HCT116 (cell line): ENCODE results near the gene SLC25A52. TPM values are rescaled to one million over a fixed set of nuclear protein-coding genes. Genes with fewer than 3 reads are reported as not detected.
"Not testable (repeated sequence)": the region's sequence is repeated elsewhere in the genome, so short reads cannot be mapped to it uniquely, and the experiment has no call there.

ENCODE experiments used
- ATAC-seq: fragments of 200-7000 bp; cut with Tn5 transposase; 2 replicates; pipeline ENCODE4 v1.9.1; 2020; ENCODE audit warnings: mild to moderate bottlenecking, moderate library complexity
- BruUV-seq: library from RNA; stranded (reverse); fragments of 400-500 nt; replicated peaks from 2 replicates; lab custom pipeline; 2021; lab: Mats Ljungman, UMichigan
- CTCF ChIA-PET: fragments of 300-600 bp; sonication (Branson Sonifier 250); formaldehyde crosslinking; loops from one replicate; lab custom pipeline; 2021; ENCODE audit warnings: antibody characterized with exemption; lab: Charles Lee
- POLR2A ChIA-PET: fragments of 300-600, 350-600 bp; sonication (Branson Sonifier 250); formaldehyde crosslinking; loops from one replicate; lab custom pipeline; 2021; ENCODE audit warnings: antibody characterized with exemption; lab: Charles Lee
- RAD21 ChIA-PET, 2 experiments: fragments of 300-600 bp; sonication (Branson Sonifier 250); formaldehyde crosslinking; loops; one replicate each; lab custom pipeline; 2023; ENCODE audit warnings: low total read pairs in 2 of 2; ENCODE audit not compliant: uncharacterized antibody in 2 of 2, unreplicated experiment in 2 of 2, low non-redundant PET in 1 of 2; lab: Charles Lee
- DNase-seq: peaks from one replicate; pipeline ENCODE4 v3.0.0-alpha.2; 2010; ENCODE audit warnings: low read depth, low spot score
- H2AFZ ChIP-seq: fragments of 200-600 bp; shearing (Covaris generic), sonication (generic); 2 replicates; pipeline ENCODE4 v1.6.1; 2017; ENCODE audit warnings: low read depth, mixed run types, mixed read lengths, antibody characterized with exemption, low read length; ENCODE audit not compliant: poor library complexity, severe bottlenecking
- H3K27ac ChIP-seq: 2 replicates; pipeline ENCODE4 v1.5.1; 2012; ENCODE audit warnings: low read depth, low read length
- H3K27me3 ChIP-seq: fragments of 200-600 bp; sonication (generic); 2 replicates; pipeline ENCODE4 v1.6.1; 2016; ENCODE audit warnings: mixed run types, low read length, mixed read lengths; ENCODE audit not compliant: insufficient read depth
- H3K36me3 ChIP-seq, 2 experiments: fragments of 200-500 bp in 1 of 2; fragments of 200-600 bp in 1 of 2; sonication (Bioruptor generic) in 1 of 2; sonication (generic) in 1 of 2; 2 replicates each; pipeline versions ENCODE4 v1.5.1 to v1.6.1; 2014 to 2016; ENCODE audit warnings: low read length in 2 of 2, inconsistent platforms in 1 of 2, mixed read lengths in 1 of 2, mixed run types in 1 of 2; ENCODE audit not compliant: insufficient read depth in 2 of 2, control insufficient read depth in 1 of 2
- H3K4me1 ChIP-seq, 2 experiments: fragments of 200-600 bp in 1 of 2; sonication (generic) in 1 of 2; 2 replicates each; pipeline versions ENCODE4 v1.5.1 to v1.6.1; 2012 to 2017; ENCODE audit warnings: low read length in 2 of 2, inconsistent platforms in 1 of 2, mild to moderate bottlenecking in 1 of 2, mixed read lengths in 1 of 2, mixed run types in 1 of 2, moderate library complexity in 1 of 2; ENCODE audit not compliant: insufficient read depth in 2 of 2, control insufficient read depth in 1 of 2
- H3K4me2 ChIP-seq: fragments of 200-600 bp; sonication (generic); 2 replicates; pipeline ENCODE4 v1.6.1; 2017; ENCODE audit warnings: mixed run types, low read length, mixed read lengths
- H3K4me3 ChIP-seq, 2 experiments: fragments of 200-600 bp in 1 of 2; sonication (generic) in 1 of 2; replicated peaks in 1 of 2; 2 replicates each; pipeline ENCODE4 v1.5.1; 2011 to 2016; ENCODE audit warnings: low read length in 2 of 2, control low read depth in 1 of 2, low read depth in 1 of 2, mild to moderate bottlenecking in 1 of 2, mixed read lengths in 1 of 2, mixed run types in 1 of 2
- H3K79me2 ChIP-seq: fragments of 200-600 bp; sonication (generic); 2 replicates; pipeline ENCODE4 v1.6.1; 2017; ENCODE audit warnings: mild to moderate bottlenecking, mixed run types, low read length, moderate library complexity, mixed read lengths; ENCODE audit not compliant: insufficient read depth
- H3K9ac ChIP-seq: fragments of 200-600 bp; sonication (generic); 2 replicates; pipeline ENCODE4 v1.6.1; 2016; ENCODE audit warnings: low read length, mixed read lengths
- H3K9me2 ChIP-seq: fragments of 200-600 bp; sonication (generic), shearing (Covaris generic); 2 replicates; pipeline ENCODE4 v1.6.1; 2017; ENCODE audit warnings: mixed run types, mild to moderate bottlenecking, moderate library complexity; ENCODE audit not compliant: insufficient read depth
- H3K9me3 ChIP-seq, 2 experiments: fragments of 200-500 bp in 1 of 2; fragments of 200-600 bp in 1 of 2; sonication (Bioruptor generic) in 1 of 2; sonication (generic) in 1 of 2; 2 replicates each; pipeline ENCODE4 v1.6.1; 2014 to 2017; ENCODE audit warnings: low read length in 2 of 2, mixed read lengths in 2 of 2, inconsistent platforms in 1 of 2, low read depth in 1 of 2, mild to moderate bottlenecking in 1 of 2, mixed run types in 1 of 2, moderate library complexity in 1 of 2; ENCODE audit not compliant: control insufficient read depth in 1 of 2, insufficient read depth in 1 of 2
- H4K20me1 ChIP-seq: fragments of 200-600 bp; sonication (generic), shearing (Covaris generic); 2 replicates; pipeline ENCODE4 v1.6.1; 2017; ENCODE audit warnings: mixed run types, mild to moderate bottlenecking, moderate library complexity; ENCODE audit not compliant: insufficient read depth
- CBX3 ChIP-seq: IDR thresholded peaks from 2 replicates; pipeline ENCODE4 v1.6.1; 2012; ENCODE audit warnings: low read depth
- JUND ChIP-seq: IDR thresholded peaks from 2 replicates; pipeline ENCODE4 v1.6.1; 2012
- SP1 ChIP-seq: IDR thresholded peaks from 2 replicates; pipeline ENCODE4 v1.6.1; 2012; ENCODE audit warnings: low read depth
- SRF ChIP-seq: IDR thresholded peaks from 2 replicates; pipeline ENCODE4 v1.6.1; 2012; ENCODE audit warnings: low read depth
- intact Hi-C: fragments of 100-400 bp; cut with micrococcal nuclease; formaldehyde crosslinking; loops from 2 replicates; pipeline ENCODE4 v1.10.0; 2022
- total RNA-seq: library from RNA; stranded (reverse); gene quantifications from one replicate; pipeline ENCODE4 v1.2.1, GENCODE V29; 2021; ENCODE audit not compliant: unreplicated experiment
- TF ChIP-seq, protein P1 (sequence below): IDR thresholded peaks from 2 replicates; pipeline ENCODE4 v1.6.1; 2012; ENCODE audit warnings: low read depth
- TF ChIP-seq, protein P2 (sequence below): IDR thresholded peaks from 2 replicates; pipeline ENCODE4 v1.6.1; 2012
- TF ChIP-seq, protein P3 (sequence below): IDR thresholded peaks from 2 replicates; pipeline ENCODE4 v1.6.1; 2011; ENCODE audit warnings: mild to moderate bottlenecking, low read length, moderate library complexity; ENCODE audit not compliant: insufficient replicate concordance; ENCODE audit errors: extremely low read depth

SLC25A52 gene
- total RNA-seq, 1 experiment from 2014 or later: not detected

DNA sequence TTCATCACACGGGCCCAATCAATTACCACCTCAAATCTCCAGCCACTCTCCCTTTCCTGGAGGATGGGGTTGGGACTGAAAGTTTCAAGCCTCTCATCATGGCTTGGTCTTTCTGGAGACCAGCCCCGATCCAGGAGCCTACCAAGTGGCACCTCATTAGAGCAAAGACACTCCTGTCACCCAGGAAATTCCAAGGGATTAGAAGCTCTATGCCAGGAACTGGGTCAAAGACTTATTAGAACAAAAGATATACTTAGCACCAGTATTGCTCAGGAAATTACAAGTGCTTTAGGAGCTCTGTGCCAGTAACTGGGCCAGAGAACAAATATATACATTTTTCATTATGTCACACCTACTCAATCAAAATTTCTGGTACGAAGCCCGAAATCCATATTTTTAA lies 14.3 kb downstream of the SLC25A52 start (continued):
- TF ChIP-seq, protein P1, sequence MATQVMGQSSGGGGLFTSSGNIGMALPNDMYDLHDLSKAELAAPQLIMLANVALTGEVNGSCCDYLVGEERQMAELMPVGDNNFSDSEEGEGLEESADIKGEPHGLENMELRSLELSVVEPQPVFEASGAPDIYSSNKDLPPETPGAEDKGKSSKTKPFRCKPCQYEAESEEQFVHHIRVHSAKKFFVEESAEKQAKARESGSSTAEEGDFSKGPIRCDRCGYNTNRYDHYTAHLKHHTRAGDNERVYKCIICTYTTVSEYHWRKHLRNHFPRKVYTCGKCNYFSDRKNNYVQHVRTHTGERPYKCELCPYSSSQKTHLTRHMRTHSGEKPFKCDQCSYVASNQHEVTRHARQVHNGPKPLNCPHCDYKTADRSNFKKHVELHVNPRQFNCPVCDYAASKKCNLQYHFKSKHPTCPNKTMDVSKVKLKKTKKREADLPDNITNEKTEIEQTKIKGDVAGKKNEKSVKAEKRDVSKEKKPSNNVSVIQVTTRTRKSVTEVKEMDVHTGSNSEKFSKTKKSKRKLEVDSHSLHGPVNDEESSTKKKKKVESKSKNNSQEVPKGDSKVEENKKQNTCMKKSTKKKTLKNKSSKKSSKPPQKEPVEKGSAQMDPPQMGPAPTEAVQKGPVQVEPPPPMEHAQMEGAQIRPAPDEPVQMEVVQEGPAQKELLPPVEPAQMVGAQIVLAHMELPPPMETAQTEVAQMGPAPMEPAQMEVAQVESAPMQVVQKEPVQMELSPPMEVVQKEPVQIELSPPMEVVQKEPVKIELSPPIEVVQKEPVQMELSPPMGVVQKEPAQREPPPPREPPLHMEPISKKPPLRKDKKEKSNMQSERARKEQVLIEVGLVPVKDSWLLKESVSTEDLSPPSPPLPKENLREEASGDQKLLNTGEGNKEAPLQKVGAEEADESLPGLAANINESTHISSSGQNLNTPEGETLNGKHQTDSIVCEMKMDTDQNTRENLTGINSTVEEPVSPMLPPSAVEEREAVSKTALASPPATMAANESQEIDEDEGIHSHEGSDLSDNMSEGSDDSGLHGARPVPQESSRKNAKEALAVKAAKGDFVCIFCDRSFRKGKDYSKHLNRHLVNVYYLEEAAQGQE: no peak
- TF ChIP-seq, protein P2, sequence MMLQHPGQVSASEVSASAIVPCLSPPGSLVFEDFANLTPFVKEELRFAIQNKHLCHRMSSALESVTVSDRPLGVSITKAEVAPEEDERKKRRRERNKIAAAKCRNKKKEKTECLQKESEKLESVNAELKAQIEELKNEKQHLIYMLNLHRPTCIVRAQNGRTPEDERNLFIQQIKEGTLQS: no peak
- TF ChIP-seq JUND: no peak

DNA sequence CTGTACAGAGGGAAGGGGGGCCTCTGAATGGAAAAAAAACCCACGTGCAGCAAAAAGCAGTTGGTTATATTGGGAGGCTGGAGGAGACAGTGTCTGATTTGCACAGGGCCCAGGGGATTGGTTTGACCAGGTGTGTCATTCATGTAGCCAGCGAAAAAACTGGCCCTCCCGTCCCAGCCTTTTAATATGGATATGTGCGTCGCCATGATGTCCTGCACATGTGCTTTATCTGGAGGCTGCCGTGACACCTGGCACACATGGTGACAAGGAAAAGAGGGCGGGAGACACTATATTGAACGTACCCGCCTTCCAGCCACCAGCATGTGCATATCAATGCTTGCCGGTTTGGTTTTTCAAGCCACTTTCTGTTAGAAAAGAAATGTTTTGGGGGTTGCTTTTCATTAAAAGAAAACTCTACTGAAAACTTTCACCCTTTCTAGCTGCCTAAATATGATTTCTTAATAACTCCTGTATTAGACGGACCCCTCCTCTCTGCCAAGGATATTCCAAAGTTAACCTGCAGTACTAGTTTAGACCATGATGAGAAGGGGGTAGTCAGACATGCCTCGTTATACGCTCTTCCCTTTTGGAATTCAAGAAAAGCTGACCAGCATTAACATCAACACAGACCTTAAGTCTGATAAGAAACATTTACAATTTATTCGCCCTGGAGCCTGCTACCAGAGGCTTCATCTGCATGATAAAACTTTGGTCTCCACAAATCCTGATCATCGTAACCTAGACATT lies 16.2 kb downstream of the SLC25A52 start:
- Histone ChIP-seq H3K9me3 (peaks cover 3 to 8% of the 10 kb centered on the region in 2 experiments; a peak in 1 of 4 replicates), H3K79me2 (no peaks in the 10 kb centered on the region), H3K9ac (no peak overlapping the region), H3K4me3 (no peak overlapping the region), H3K4me2 (no peak overlapping the region), H3K9me2 (no peaks in the 10 kb centered on the region), H4K20me1 (no peaks in the 10 kb centered on the region), H3K27me3 (no peaks in the 10 kb centered on the region), H3K27ac (no peak overlapping the region), H3K4me1 (0 out of 4 replicates have a peak, but pooled peaks cover 0 to under 1% of the 10 kb centered on the region in 2 experiments), H2AFZ (no peak overlapping the region), H3K36me3 (no peaks in the 10 kb centered on the region)
- ChIA-PET POLR2A (no interaction called here), CTCF (no interaction called here), RAD21 (no interaction called here)
- ATAC-seq (no peak), DNase-seq (no peak)
- BruUV-seq: no TSS peak
- intact Hi-C loops: no loop called here
- no peak for TF ChIP-seq SP1
- TF ChIP-seq, protein P3, sequence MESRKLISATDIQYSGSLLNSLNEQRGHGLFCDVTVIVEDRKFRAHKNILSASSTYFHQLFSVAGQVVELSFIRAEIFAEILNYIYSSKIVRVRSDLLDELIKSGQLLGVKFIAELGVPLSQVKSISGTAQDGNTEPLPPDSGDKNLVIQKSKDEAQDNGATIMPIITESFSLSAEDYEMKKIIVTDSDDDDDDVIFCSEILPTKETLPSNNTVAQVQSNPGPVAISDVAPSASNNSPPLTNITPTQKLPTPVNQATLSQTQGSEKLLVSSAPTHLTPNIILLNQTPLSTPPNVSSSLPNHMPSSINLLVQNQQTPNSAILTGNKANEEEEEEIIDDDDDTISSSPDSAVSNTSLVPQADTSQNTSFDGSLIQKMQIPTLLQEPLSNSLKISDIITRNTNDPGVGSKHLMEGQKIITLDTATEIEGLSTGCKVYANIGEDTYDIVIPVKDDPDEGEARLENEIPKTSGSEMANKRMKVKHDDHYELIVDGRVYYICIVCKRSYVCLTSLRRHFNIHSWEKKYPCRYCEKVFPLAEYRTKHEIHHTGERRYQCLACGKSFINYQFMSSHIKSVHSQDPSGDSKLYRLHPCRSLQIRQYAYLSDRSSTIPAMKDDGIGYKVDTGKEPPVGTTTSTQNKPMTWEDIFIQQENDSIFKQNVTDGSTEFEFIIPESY: no peak
- no peak for TF ChIP-seq SRF
- no peak for TF ChIP-seq CBX3

DNA sequence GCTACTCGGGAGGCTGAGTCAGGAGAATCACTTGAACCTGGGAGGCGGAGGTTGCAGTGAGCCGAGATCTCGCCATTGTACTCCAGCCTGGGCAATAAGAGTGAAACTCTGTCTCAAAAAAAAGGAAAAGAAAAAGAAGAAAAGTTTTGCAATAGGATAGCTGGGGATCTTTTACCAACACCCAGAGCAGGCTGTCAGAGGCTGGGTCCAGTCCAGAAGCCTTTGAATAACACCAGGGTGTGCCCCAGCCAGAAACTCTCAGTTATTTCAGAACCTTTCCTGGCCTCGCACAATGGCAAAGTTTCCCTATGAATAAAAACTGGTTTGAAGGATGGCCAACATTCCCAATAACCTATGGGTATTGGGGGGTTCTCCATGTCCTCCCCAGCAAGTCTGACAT lies 17.1 kb downstream of the SLC25A52 start:
- RAD21 ChIA-PET, H3K79me2 ChIP-seq, BruUV-seq, H3K4me2 ChIP-seq, H3K4me1 ChIP-seq, H4K20me1 ChIP-seq, H3K27ac ChIP-seq, H2AFZ ChIP-seq, H3K4me3 ChIP-seq, H3K27me3 ChIP-seq, CTCF ChIA-PET, POLR2A ChIA-PET, H3K36me3 ChIP-seq, H3K9me2 ChIP-seq, DNase-seq, H3K9ac ChIP-seq, ATAC-seq, intact Hi-C loops: not testable (repeated sequence)
- peaks cover 3 to 15% of the 10 kb centered on the region in 2 experiments; a peak in 1 of 4 replicates for H3K9me3 ChIP-seq
